ENCODE measurements around the gene PRKAR2B.
"Not testable (repeated sequence)": the region's sequence is repeated elsewhere in the genome, so short reads cannot be mapped to it uniquely, and the experiment has no call there.

Gene PRKAR2B

GRCh38 chr7:107029061-107029763 lies 15.3 kb upstream of the PRKAR2B start:
- no peak for DNase-seq

- DNase-seq, result no peak
Observed at GRCh38 chr7:107029764-107030286, 14.7 kb upstream of the PRKAR2B start.

- no peak for DNase-seq
Observed at GRCh38 chr7:107032050-107032449, 12.5 kb upstream of the PRKAR2B start.

- DNase-seq, result no peak
Observed at GRCh38 chr7:107032720-107033438, 11.6 kb upstream of the PRKAR2B start.

GRCh38 chr7:107034553-107034952 lies 10.0 kb upstream of the PRKAR2B start:
- DNase-seq, result no peak

GRCh38 chr7:107035446-107035845 lies 9.1 kb upstream of the PRKAR2B start:
- DNase-seq, result no peak

GRCh38 chr7:107036535-107036934 lies 8.0 kb upstream of the PRKAR2B start:
- DNase-seq, result no peak

- no peak for DNase-seq
Observed at GRCh38 chr7:107037717-107038603, 6.5 kb upstream of the PRKAR2B start.

- no peak for DNase-seq
Observed at GRCh38 chr7:107039199-107039900, 5.2 kb upstream of the PRKAR2B start.

GRCh38 chr7:107041097-107041496 lies 3.4 kb upstream of the PRKAR2B start:
- no peak for DNase-seq

- DNase-seq, result not testable (repeated sequence)
Observed at GRCh38 chr7:107041764-107042163, 2.7 kb upstream of the PRKAR2B start.

GRCh38 chr7:107042326-107042910 lies 2.1 kb upstream of the PRKAR2B start:
- not testable (repeated sequence) for DNase-seq

GRCh38 chr7:107043491-107043890 lies 1.0 kb upstream of the PRKAR2B start:
- DNase-seq, result no peak

GRCh38 chr7:107043921-107044346 lies 571 bp upstream of the PRKAR2B start:
- no peak for DNase-seq

GRCh38 chr7:107045195-107045960 lies 873 bp downstream of the PRKAR2B start:
- DNase-seq, result no peak

GRCh38 chr7:107045980-107046379 lies 1.5 kb downstream of the PRKAR2B start:
- DNase-seq, result no peak

GRCh38 chr7:107046491-107047259 lies 2.2 kb downstream of the PRKAR2B start:
- no peak for DNase-seq

GRCh38 chr7:107047902-107048782 lies 3.6 kb downstream of the PRKAR2B start:
- DNase-seq, result no peak

GRCh38 chr7:107048783-107049418 lies 4.4 kb downstream of the PRKAR2B start:
- no peak for DNase-seq

Measured in activated T-cell treated with anti-CD3 and anti-CD28 coated beads for 4 hours (primary cell).